ENCODE results near the gene PATZ1.
"Not testable (repeated sequence)": the region's sequence is repeated elsewhere in the genome, so short reads cannot be mapped to it uniquely, and the experiment has no call there.

The PATZ1 gene

DNA sequence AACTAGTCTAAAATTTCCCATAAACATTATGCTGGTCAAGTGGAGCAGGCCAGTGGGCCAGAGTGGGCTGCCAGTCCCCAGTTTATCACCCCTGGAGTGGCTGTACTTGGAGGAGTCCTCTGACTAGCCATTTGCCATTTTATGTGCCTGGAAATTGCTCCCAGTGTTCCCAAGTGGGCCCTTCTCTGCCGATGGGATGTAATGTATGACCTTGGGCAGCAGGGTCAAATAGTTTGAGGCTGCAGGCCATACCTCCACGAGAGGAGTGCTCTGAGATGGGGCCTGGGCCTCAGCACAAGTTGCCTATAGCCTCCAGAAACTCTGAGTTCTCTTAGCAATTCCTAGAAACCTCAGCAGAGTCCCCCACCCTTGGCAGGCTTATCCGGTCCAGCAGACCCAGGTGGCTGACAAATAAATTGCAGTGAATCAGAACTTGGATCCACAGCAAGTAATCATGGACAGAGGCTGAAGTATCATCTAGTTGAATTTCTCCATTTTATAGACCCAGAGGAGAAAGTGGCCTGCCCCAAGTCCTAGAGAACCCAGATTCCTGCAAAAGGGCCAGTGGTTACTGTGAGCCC, 17.8 kb upstream of the PATZ1 start:
- DNase-seq (ENCODE audit: low read depth in 2 of 2): no peak
- H3K4me3 ChIP-seq (replicated peaks in 1 of 2; ENCODE audit: low read depth in 2 of 2, low read length in 2 of 2): no peak overlapping the region
- TF ChIP-seq, protein P1, sequence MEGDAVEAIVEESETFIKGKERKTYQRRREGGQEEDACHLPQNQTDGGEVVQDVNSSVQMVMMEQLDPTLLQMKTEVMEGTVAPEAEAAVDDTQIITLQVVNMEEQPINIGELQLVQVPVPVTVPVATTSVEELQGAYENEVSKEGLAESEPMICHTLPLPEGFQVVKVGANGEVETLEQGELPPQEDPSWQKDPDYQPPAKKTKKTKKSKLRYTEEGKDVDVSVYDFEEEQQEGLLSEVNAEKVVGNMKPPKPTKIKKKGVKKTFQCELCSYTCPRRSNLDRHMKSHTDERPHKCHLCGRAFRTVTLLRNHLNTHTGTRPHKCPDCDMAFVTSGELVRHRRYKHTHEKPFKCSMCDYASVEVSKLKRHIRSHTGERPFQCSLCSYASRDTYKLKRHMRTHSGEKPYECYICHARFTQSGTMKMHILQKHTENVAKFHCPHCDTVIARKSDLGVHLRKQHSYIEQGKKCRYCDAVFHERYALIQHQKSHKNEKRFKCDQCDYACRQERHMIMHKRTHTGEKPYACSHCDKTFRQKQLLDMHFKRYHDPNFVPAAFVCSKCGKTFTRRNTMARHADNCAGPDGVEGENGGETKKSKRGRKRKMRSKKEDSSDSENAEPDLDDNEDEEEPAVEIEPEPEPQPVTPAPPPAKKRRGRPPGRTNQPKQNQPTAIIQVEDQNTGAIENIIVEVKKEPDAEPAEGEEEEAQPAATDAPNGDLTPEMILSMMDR (IDR thresholded peaks at IDR 0.05; ENCODE audit: low read depth, low read length): no peak

DNA sequence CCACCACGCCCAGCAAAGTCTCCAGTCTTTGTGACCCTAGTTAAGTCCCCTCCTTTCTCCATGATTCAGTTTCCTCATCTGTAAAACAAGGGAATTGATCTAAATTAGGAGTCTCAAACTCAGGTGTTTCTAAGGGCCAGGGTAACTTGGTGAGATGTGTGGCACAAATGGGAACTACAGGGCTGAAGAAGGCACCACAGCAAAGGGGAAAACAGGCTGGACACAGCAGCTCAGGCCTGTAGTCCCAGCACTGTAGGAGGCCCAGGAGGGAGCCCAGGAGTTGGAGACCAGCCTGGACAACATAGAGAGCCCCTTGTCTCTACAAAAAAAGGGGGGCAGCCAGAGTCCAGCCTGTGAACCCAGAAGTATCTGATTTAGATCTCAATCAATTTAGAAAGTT, 15.6 kb upstream of the PATZ1 start:
- TF ChIP-seq, protein P1 (IDR thresholded peaks at IDR 0.05; ENCODE audit: low read depth, low read length): no peak
- no peak for DNase-seq (ENCODE audit: low read depth in 2 of 2)
- no peak overlapping the region for H3K4me3 ChIP-seq (replicated peaks in 1 of 2; ENCODE audit: low read depth in 2 of 2, low read length in 2 of 2)

DNA sequence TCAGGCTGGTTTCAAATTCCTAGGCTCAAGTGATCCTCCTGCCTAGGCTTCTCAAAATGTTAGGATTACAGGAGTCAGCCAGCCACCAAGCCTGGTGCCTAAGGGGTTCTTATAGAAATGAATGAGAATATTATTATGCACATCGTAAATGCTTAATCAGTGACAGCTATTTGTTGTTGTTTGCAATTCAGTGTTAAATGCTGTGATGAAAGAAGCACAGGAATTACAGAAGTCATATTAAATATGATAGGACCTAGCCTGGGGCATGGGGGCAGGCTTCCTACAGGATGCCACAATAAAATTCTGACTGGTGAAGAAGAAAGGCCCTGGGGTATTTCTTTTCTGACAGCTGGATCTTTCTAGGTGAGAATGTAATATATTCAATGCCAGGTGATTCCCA, 13.9 kb upstream of the PATZ1 start:
- TF ChIP-seq, protein P1 (IDR thresholded peaks at IDR 0.05; ENCODE audit: low read depth, low read length): no peak
- DNase-seq (ENCODE audit: low read depth in 2 of 2): no peak
- H3K4me3 ChIP-seq (replicated peaks in 1 of 2; ENCODE audit: low read depth in 2 of 2, low read length in 2 of 2): no peak overlapping the region

DNA sequence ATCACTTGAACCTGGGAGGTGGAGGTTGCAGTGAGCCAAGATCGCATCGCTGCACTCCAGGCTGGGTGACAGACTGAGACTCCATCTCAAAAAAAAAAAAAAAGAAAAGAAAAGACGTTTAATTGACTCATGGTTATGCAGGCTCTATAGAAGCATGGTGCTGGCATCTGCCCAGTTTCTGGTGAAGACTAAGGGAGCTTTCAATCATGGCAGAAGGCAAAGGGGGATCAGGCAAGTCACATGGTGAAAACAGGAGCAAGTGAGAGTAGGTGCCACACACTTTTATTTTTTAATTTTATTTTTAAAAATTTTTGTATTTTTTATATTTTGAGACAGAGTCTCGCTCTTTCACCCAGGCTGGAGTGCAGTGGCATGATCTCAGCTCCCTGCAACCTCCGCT, 8.4 kb upstream of the PATZ1 start:
- no peak overlapping the region for H3K4me3 ChIP-seq (replicated peaks in 1 of 2; ENCODE audit: low read depth in 2 of 2, low read length in 2 of 2)
- no peak for DNase-seq (ENCODE audit: low read depth in 2 of 2)
- TF ChIP-seq, protein P1 (IDR thresholded peaks at IDR 0.05; ENCODE audit: low read depth, low read length): no peak

DNA sequence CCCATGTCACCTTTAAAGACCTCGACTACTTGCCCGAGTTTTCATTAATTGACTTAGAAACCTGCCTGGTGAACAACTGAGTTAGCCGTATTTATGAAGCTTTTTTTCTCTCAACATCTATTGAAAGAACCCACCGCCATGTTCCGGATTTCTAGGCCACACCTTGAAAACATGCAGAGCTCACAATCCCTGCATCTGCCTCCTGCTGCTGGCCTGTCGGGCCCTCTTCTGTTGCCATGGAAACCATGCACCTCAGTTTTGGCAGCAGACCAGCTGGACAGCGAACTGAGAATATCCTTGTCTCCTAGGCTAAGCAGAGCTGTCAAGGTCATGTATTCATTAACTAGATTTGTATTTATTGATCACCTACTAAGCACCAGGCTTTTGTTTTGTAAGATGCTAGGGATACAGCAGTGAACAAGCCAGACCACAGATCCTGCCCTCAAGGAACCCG, 4.3 kb upstream of the PATZ1 start:
- no peak overlapping the region for H3K4me3 ChIP-seq (replicated peaks in 1 of 2; ENCODE audit: low read depth in 2 of 2, low read length in 2 of 2)

DNA sequence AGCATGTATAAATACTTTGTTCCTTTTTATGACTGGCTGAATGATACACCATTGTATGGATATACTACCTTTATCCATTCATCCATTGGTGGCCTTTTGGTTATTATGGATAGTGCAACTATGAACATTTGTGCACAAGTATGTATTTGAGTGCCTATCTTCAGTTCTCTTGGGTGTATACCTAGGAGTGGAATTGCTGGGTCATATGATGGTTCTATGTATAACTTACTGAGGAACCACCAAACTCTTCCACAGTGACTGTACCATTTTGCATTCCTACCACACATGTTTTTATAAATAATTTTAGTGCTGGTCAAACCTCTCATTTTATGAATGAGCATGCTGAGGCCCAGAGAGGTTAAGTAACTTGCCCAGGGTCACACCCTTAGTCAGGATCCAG, 3.8 kb upstream of the PATZ1 start:
- TF ChIP-seq, protein P1 (IDR thresholded peaks at IDR 0.05; ENCODE audit: low read depth, low read length): no peak
- no peak for DNase-seq (ENCODE audit: low read depth in 2 of 2)

More for the DNA sequence above, 4.3 kb upstream of the PATZ1 start:
- TF ChIP-seq, protein P1 (IDR thresholded peaks at IDR 0.05; ENCODE audit: low read depth, low read length): no peak
- DNase-seq (ENCODE audit: low read depth in 2 of 2): peak; percentile 22 to 43

DNA sequence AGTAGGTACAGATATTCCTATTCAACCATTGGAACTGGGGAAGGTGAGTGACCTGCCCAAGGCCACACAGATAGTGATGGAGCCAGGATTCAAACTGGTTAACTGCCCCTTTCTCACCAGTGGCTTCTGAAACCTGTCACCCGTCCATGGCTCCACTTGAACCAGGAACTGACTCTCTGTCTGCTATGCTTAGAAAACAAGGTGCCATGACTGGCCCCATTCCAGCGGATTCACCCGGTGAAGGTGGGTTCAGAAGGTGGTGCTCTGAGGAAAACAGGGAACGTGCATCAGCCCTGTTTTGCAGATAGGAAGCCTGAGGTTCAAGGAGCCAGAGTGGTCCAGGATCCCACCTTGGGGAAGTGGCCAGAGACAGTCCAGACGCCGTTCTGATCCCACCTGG, 2.6 kb upstream of the PATZ1 start:
- H3K4me3 ChIP-seq (replicated peaks in 1 of 2; ENCODE audit: low read depth in 2 of 2, low read length in 2 of 2): no peak overlapping the region
- DNase-seq (ENCODE audit: low read depth in 2 of 2): no peak
- TF ChIP-seq, protein P1 (IDR thresholded peaks at IDR 0.05; ENCODE audit: low read depth, low read length): no peak

More for the DNA sequence above, 3.8 kb upstream of the PATZ1 start:
- H3K4me3 ChIP-seq (replicated peaks in 1 of 2; ENCODE audit: low read depth in 2 of 2, low read length in 2 of 2): no peak overlapping the region

DNA sequence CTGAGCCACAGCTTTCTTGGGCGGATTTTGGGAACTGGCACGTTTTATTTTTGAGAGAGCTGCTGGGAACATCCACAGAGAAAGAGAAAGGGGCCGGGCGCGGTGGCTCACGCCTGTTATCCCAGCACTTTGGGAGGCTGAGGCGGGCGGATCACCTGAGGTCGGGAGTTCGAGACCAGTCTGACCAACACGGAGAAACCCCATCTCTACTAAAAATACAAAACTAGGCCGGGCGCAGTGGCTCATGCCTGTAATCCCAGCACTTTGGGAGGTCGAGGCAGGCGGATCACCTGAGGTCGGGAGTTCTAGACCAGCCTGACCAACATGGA, 1.8 kb upstream of the PATZ1 start:
- peak overlapping the region; percentile 59 to 66 for H3K4me3 ChIP-seq (replicated peaks in 1 of 2; ENCODE audit: low read depth in 2 of 2, low read length in 2 of 2)
- not testable (repeated sequence) for DNase-seq (ENCODE audit: low read depth in 2 of 2)
